GM19463 (cell line): ENCODE results near the gene PDE4B.

Experiments
- ATAC-seq: cut with Tn5 transposase; IDR thresholded peaks from one replicate; pipeline ENCODE4 v1.9.1; 2021; ENCODE audit warnings: mild to moderate bottlenecking, moderate library complexity; ENCODE audit not compliant: unreplicated experiment

The PDE4B gene

DNA sequence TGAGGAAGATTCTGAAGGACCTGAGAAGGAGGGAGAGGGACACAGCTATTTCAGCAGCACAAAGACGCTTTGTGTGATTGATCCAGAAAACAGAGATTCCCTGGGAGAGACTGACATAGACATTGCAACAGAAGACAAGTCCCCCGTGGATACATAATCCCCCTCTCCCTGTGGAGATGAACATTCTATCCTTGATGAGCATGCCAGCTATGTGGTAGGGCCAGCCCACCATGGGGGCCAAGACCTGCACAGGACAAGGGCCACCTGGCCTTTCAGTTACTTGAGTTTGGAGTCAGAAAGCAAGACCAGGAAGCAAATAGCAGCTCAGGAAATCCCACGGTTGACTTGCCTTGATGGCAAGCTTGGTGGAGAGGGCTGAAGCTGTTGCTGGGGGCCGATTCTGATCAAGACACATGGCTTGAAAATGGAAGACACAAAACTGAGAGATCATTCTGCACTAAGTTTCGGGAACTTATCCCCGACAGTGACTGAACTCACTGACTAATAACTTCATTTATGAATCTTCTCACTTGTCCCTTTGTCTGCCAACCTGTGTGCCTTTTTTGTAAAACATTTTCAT, 579.9 kb downstream of the PDE4B start:
- no peak for ATAC-seq

DNA sequence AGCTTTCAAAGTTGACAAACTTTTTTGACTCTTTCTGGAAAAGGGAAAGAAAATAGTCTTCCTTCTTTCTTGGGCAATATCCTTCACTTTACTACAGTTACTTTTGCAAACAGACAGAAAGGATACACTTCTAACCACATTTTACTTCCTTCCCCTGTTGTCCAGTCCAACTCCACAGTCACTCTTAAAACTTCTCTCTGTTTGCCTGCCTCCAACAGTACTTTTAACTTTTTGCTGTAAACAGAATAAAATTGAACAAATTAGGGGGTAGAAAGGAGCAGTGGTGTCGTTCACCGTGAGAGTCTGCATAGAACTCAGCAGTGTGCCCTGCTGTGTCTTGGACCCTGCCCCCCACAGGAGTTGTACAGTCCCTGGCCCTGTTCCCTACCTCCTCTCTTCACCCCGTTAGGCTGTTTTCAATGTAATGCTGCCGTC, 580.5 kb downstream of the PDE4B start:
- no peak for ATAC-seq

DNA sequence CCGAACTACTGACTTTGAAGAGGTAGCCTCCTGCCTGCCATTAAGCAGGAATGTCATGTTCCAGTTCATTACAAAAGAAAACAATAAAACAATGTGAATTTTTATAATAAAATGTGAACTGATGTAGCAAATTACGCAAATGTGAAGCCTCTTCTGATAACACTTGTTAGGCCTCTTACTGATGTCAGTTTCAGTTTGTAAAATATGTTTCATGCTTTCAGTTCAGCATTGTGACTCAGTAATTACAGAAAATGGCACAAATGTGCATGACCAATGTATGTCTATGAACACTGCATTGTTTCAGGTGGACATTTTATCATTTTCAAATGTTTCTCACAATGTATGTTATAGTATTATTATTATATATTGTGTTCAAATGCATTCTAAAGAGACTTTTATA, 581.5 kb downstream of the PDE4B start:
- ATAC-seq, result peak; percentile 27

GRCh38 chr1:66374561-66375111, 581.9 kb downstream of the PDE4B start:
- peak; percentile 49 for ATAC-seq

DNA sequence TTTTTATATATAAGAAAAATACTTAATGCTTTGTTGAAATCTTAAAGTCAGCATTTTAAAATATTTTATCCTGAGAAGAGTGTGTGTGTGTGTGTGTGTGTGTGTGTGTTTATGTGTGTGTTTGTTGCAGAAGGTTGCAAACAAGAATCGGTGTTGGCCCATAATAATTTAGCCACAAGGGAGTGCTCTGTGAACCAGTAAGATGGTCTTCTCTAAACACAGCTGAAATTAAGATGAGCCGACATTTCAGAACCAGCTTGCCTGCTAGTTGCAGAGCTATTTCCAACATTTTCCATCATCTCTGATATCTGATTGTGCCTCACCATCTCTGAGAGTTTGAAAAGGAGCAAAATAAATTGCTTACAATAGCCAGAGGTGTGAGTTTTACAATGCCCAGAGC, 582.4 kb downstream of the PDE4B start:
- ATAC-seq, result no peak

- ATAC-seq, result peak; percentile 94
Measured at GRCh38 chr1:66380452-66381212, 587.9 kb downstream of the PDE4B start.

GRCh38 chr1:66381621-66382275, 589.1 kb downstream of the PDE4B start:
- ATAC-seq, result no peak

GRCh38 chr1:66383168-66383567, 590.5 kb downstream of the PDE4B start:
- ATAC-seq, result no peak

- no peak for ATAC-seq
Measured at GRCh38 chr1:66383611-66384010, 590.9 kb downstream of the PDE4B start.

- ATAC-seq, result no peak
Measured at GRCh38 chr1:66384258-66384921, 591.7 kb downstream of the PDE4B start.

GRCh38 chr1:66386712-66387111, 594.0 kb downstream of the PDE4B start:
- ATAC-seq, result no peak

GRCh38 chr1:66388913-66389312, 596.2 kb downstream of the PDE4B start:
- ATAC-seq, result no peak

- no peak for ATAC-seq
Measured at GRCh38 chr1:66393586-66394287, 601.0 kb downstream of the PDE4B start.

- ATAC-seq, result no peak
Measured at GRCh38 chr1:66394603-66395002, 601.9 kb downstream of the PDE4B start.

DNA sequence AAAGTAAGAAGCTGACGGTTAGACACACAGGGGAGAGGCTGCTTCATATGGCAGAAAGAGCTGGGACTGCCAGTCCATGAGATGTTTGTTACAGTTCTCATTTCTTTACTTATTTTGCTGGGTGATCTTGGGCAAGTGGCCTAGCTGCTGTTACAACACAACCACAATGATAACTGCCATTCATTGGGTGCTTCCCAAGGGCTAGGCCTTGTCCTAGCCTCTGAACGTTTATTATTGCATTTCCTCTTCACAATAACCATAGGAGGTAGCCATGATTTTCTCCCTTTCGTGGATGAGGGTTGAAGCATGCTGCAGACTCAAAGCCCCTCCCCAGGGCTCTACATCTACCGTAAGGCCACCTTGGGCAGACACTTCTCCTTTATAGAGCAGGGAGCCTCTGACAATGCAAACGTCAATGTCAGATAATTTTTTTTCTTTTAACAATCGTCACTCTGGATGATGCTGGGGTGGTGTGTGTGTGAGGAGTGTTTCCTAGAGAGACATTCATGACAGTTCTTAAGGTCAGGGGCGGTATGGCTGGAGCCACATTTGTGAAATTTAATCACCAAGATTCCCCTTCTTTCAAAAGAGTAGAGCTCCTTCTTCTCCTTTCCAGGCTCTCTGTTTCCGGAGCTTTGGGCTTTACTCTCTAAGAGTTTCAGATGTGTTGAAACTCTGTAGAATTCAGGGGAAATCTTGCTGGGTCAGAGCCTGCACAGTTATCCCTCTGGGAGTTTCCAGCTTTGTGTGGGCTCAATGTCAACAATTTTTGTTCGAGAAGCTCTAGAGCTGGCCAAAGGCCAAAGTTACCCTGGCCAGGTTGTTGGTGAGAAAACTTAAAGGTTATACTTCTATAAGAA, 602.7 kb downstream of the PDE4B start:
- ATAC-seq, result peak; percentile 19

DNA sequence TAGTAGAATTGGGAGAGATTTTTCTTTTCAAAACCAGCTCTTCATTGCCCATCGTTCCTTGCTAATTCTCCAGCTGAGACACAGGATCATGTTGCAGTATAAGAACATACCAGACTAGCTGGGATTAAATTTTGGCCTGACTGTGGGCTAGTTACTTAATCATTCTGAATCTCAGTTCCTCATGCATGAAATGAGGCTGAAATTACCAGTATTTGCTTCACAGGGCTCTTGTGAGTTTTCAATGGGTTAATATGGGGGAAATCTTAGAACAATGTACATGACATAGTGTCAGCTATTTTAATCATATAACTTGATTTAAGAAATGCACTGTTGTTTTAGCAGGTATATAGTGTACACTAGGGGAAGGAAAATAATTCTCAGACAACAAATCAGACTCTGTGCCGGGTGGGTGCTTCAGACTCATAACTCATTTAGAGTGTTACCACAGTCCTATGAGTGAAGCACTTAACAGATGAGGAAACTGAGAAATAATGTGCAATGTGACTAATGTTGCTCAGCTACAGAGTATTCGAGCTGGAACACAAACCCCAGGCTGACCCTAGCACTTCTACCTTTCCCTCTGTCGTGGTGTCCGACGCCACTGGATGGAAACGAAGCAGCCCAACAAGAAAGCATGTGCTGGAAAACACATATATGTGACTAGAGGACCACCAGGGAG, 603.7 kb downstream of the PDE4B start:
- peak; percentile 40 for ATAC-seq

- ATAC-seq, result no peak
Measured at GRCh38 chr1:66397192-66397591, 604.5 kb downstream of the PDE4B start.

DNA sequence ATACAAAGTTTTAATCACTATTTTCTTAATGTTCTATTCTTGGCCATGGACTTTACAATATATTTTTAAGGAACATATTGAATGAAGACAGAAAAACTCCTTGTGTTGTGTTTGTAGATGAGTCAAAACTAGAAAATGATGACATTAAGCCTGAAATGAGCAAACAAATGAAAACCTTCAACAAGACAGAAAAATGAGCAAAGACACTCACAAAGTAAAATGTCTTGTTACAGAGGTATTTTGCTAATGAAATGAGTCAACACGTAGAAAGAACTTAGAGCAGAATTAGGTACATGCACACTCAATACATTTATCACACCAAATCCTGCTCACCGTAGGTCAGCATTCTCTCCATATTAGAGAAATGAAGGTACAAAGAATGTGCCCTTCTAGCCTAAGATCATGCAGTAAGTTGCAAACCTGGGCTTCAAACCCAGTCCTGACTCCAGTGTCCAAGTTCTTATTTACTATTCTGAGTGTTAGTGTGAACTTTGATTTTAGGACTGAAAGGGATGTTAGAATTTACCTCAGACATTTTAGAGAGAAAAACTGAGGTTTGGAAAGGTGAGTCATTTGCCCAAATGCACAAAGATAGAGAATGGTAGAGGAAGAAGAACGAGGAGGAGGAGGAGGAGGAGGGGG, 607.3 kb downstream of the PDE4B start:
- ATAC-seq, result no peak

DNA sequence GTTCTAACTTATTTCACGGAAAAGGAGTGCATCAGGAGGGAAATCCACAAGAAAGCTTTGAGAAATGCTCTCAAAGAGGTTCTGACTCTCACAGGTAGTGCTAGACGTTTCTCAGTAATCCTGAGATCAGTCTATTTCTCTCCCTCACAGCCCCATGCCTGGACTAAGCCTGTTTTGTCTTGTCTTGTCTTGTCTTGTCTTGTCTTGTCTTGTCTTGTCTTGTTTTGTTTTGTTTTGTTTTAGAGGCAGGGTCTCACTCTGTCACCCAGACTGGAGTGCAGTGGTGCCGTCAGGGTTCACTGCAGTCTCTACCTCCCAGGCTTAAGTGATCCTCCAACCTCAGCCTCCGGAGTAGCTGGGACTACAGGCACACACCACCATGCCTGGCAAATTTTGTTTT, 608.0 kb downstream of the PDE4B start:
- ATAC-seq, result no peak
